Globus pallidus (tissue), 1 donor: ENCODE measurements around the gene RAPGEF1.

Experiments
- DNase-seq: peaks from one replicate; pipeline ENCODE4 v3.0.0-alpha.2; 2015; ENCODE audit warnings: low spot score

RAPGEF1 gene

GRCh38 chr9:131650254-131650653, 89.6 kb downstream of the RAPGEF1 start:
- DNase-seq = no peak

- no peak for DNase-seq
These were observed 90.2 kb downstream of the RAPGEF1 start for GRCh38 chr9:131649646-131650045.

- no peak for DNase-seq
These were observed 94.6 kb downstream of the RAPGEF1 start for GRCh38 chr9:131645078-131645776.

- DNase-seq = no peak
These were observed 97.3 kb downstream of the RAPGEF1 start for GRCh38 chr9:131642496-131643083.

GRCh38 chr9:131641618-131642495, 98.0 kb downstream of the RAPGEF1 start:
- peak; percentile 54 for DNase-seq

GRCh38 chr9:131640438-131641137, 99.3 kb downstream of the RAPGEF1 start:
- no peak for DNase-seq

GRCh38 chr9:131639769-131640437, 100.0 kb downstream of the RAPGEF1 start:
- no peak for DNase-seq

GRCh38 chr9:131636593-131636992, 103.3 kb downstream of the RAPGEF1 start:
- DNase-seq = no peak

GRCh38 chr9:131635892-131636291, 104.0 kb downstream of the RAPGEF1 start:
- DNase-seq = no peak

- DNase-seq = no peak
These were observed 104.6 kb downstream of the RAPGEF1 start for GRCh38 chr9:131635285-131635684.

GRCh38 chr9:131633491-131634031, 106.3 kb downstream of the RAPGEF1 start:
- no peak for DNase-seq

GRCh38 chr9:131631306-131631705, 108.6 kb downstream of the RAPGEF1 start:
- no peak for DNase-seq

GRCh38 chr9:131630205-131630831, 109.6 kb downstream of the RAPGEF1 start:
- DNase-seq = no peak

- no peak for DNase-seq
These were observed 110.1 kb downstream of the RAPGEF1 start for GRCh38 chr9:131629825-131630204.

GRCh38 chr9:131629226-131629500, 110.7 kb downstream of the RAPGEF1 start:
- no peak for DNase-seq

GRCh38 chr9:131628459-131629225, 111.2 kb downstream of the RAPGEF1 start:
- no peak for DNase-seq

GRCh38 chr9:131627648-131628458, 112.0 kb downstream of the RAPGEF1 start:
- DNase-seq = no peak

GRCh38 chr9:131627326-131627647, 112.6 kb downstream of the RAPGEF1 start:
- no peak for DNase-seq

GRCh38 chr9:131625790-131626670, 113.8 kb downstream of the RAPGEF1 start:
- no peak for DNase-seq
